ENCODE data around the gene DNASE1.
"Not testable (repeated sequence)": the region's sequence is repeated elsewhere in the genome, so short reads cannot be mapped to it uniquely, and the experiment has no call there.

DNASE1 gene, protein sequence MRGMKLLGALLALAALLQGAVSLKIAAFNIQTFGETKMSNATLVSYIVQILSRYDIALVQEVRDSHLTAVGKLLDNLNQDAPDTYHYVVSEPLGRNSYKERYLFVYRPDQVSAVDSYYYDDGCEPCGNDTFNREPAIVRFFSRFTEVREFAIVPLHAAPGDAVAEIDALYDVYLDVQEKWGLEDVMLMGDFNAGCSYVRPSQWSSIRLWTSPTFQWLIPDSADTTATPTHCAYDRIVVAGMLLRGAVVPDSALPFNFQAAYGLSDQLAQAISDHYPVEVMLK

GRCh38 chr16:3654249-3654991 is at the start of gene DNASE1:
DNASE1 (plus strand) TSS chr16:3654691; CDS start chr16:3655374, 683 bp downstream.
- no peak for FAIRE-seq

- FAIRE-seq, result no peak
Observed at GRCh38 chr16:3606441-3606840, 48.0 kb upstream of the DNASE1 start.

DNA sequence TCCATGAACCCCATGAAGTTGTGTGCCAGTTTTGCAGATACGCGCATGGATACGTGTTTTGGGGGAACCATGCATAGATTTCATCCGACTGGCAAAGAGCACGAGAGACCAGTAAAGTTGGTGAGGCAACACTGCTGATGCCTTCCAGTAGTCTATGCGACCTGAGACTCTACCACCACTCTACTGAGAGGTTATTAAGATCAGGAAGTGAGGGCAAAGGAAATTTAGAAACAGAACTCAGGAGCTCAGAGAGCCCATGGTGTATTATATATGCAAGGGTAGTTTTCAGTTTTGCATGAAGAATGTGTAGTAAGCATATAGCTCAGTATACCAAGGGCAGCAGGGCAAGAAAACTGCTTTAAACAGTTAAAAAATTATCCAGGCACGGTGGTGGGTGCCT is 47.3 kb upstream of the DNASE1 start:
- no peak for FAIRE-seq

GRCh38 chr16:3607634-3608033 is 46.9 kb upstream of the DNASE1 start:
- FAIRE-seq, result no peak

DNA sequence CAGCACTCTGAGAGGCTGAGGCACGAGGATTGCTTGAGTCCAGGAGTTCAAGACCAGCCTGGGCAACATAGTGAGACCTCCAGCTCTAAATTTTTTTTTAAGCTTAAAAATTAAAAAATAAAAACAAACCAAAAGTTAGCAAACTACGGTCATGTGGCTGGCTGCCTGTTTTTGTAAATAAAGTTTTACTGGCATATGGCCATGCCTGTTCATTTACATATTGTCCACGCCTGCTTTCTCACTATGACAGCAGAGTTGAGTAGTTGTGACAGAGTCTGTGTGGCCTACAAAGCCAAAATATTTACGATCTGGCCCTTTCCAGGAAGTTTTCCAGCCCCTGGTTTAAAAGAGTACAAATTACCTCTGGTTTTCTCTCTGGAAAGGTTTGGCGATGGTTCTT is 46.4 kb upstream of the DNASE1 start:
- no peak for FAIRE-seq

DNA sequence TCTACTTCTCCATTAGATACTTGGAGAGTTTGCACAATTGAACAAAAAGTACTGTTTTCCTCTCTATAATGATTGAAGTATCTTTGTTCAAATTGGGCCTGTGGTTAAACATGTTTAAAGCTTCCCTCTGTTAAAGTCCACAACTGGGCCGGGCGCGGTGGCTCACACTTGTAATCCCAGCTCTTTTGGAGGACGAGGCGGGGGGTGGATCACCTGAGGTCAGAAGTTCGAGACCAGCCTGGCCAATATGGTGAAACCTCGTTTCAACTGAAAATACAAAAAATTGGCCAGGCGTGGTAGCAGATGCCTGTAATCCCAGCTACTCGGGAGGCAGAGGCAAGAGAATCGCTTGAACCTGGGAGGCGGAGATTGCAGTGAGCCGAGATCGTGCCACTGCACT is 45.5 kb upstream of the DNASE1 start:
- not testable (repeated sequence) for FAIRE-seq

- no peak for FAIRE-seq
Observed at GRCh38 chr16:3609895-3610697, 44.4 kb upstream of the DNASE1 start.

GRCh38 chr16:3610698-3611145 is 43.8 kb upstream of the DNASE1 start:
- FAIRE-seq, result no peak

DNA sequence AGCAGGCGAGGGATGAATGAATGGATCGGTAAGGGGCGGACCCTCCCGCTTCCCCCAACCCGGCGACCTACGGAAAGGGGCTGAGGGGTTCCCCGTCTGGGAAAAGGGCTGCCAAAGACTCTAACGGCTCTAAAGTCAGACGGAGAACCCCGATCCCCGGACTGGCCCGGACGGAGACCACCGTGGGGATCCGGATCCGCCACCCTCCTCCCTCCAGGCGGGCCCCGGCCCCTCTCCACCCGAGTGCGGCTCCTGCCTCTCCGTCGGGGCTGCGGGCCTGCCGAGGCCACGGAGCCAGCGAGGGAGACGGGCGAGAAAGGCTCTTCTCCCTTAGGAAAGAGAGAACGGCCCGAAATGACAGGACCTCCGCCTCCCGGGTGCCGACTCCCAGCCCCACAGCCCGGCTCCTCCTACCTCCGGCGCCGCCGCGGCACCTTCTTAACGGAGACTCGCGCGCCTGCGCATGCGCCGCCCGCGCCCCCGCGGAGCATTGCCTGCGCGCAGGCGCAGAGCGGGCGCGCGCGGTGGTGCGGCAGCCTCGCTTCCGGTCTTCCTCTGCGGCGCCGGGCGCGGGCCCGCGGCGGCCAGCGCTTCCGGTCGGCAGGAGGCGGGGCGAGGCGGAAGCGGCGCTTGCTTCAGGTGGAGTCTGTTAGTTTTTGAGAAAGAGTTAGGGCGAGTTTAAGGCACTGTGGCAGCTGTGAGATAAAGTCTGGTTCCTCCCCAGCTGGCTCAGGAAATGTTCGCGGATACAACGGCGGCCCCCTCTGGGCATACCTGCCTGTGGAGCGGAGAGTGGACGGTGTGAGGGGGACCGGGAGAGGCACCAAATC is 43.1 kb upstream of the DNASE1 start, which contains the start of gene SLX4:
Gene SLX4 (minus strand): TSS at position 461 of the 830 bp plus-strand sequence. CDS start 2,642 bp downstream, outside the sequence.
- FAIRE-seq, result no peak

GRCh38 chr16:3612510-3613466 is 41.7 kb upstream of the DNASE1 start:
- no peak for FAIRE-seq

GRCh38 chr16:3618769-3619141 is 35.7 kb upstream of the DNASE1 start:
- FAIRE-seq, result no peak

GRCh38 chr16:3623642-3624041 is 30.8 kb upstream of the DNASE1 start:
- no peak for FAIRE-seq

DNA sequence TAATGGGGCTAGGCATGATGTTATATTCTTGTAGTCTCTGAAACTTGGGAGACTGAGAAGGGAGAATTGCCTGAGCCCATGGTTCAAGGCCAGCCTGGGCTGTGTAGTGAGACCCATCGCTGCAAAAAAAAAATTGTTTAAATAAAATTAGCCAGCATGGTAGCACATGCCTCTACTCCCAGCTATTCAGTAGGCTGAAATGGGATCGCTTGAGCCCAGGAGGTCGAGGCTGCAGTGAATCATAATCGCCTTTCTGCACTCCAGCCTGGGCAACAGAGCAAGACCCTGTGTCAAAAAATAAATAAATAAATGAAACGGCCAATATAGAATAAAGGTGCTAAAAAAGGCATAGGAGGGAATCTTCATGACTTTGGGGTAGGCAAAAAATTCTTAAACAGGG is 29.2 kb upstream of the DNASE1 start:
- FAIRE-seq, result no peak

DNA sequence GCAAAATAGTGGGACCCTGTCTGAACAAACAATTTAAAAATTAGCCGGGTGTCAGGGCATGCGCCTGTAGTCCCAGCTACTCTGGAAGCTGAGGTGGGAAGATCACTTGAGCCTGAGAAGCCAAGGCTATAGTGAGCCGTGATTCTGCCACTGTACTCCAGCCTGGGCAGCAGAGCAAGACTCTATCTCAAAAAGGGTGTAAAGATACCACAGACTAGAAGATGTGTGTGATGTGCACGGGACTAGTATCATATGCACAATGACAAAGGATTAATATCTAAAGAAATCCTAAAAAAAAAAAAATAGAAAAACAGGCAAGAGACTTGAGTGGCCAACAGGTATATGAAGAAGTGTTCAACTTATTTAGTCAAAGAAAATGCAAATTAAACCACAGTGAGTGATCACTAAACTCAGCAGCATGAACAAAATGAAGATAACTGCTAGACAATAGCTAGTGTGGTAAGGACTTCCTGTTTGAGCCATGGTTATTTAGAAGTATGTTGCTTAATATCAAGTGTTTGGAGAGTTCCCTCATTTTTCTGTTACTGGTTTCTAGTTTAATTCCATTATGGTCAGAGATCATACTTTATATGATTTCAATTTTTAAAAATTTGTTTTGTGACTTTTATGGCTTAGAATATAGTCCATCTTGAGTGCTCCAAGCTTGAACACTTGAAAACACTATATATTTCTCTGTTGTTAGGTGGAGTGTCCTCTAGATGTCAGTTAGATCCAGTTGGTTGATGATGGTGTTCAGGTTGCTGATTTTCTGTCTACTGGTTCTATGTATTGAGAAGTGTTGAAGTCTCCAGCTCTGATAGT is 28.4 kb upstream of the DNASE1 start:
- no peak for FAIRE-seq

GRCh38 chr16:3637371-3637923 is 17.0 kb upstream of the DNASE1 start:
- no peak for FAIRE-seq

DNA sequence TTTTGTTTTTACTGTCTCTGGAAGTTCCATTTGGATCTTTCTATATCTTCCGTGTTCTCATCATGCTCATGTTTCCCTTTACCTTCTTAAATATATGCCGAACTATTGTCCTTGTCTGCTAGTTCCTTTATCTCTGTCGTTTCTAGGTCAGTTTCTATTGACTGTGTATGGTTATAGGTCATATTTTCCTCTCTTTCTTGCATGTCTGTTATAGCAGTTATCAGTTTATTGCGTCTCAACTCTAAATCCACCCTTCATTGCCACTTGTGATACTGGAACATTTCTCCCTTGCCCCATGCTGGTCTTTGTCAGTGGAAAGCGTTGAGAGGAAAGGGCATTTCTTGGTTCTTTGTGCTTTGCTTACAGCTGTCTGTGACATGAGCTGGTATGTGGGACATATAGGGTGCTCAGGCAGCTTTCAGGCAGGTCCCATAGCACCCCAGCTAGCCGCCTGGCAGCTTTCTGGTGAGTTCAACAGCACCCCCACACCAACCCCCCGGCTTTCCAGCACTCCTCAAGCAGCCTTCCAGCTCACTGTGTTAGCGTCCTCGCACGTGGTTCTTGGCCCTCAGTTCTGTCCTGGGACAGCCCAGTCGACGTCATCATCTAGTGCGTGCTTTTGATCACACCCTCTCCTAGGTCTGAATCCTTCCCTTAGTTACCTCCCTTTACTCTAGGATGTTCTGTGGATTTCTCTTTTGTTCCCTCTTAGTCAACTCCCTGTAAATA is 15.4 kb upstream of the DNASE1 start:
- FAIRE-seq, result no peak

DNA sequence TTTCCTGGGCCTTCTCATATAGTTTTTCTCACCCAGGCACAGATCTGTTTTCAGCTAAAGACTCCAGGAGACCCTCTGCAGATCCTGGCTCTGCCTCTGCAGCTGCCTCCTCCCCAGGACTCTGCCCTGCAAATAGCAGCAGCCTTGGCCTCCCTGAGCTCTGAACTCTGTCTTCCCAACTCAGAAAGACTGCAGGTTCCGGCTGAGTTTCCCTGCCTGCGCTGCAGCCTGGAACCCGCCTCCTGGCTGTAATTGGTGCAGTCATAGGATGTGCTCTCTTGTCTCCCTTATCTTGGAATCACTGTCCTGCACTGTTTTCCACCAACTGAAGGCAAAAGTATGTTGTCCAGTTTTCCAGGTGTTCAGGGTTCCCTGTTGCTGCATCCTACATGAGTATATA is 14.3 kb upstream of the DNASE1 start:
- no peak for FAIRE-seq

DNA sequence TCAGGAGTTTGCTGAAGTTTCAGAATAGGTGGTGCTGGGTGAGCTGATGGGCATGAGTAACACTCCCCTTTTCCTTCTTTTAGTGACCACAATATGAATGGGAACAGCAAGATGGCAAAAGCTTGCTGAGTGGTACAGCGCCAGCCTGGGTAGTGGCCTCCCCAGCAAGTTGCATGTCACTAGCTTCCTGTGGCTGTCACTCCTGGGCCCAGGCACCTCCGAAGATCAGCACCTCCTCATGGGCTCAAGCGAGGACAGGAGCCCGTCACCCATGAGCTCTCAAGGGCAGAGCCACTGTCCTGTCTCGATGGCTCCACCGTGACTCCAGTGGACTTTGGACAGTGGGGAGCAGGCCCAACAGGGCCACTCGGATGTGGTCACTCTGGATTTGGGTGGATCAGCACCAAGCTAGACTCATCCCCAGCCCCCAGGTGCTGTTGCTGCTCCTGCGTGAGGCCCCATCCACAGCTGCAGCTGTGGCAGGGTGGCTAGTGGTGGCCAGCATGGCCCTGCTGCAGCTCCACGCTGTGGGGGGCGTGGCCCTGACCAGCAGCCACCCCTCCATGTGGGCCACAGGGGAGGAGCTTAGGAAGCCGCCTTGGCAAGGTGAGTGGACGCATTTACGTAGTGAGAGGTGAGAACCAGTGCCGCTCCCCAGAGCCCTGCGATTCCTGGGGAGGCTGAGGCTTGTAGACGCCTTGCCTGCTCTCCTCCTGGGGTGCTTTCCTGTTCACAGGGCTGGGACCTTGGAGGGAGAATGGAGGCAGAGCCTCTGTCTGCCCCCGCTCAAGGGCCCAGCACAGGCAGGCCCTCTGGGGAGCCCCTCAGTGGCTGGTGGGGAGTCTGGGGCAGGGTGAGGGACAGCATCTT is 13.6 kb upstream of the DNASE1 start:
- FAIRE-seq, result no peak
